HCT116 (cell line): ENCODE data around the gene TRIP10. TPM values are rescaled to one million over a fixed set of nuclear protein-coding genes. Genes with fewer than 3 reads are reported as not detected.

Experiments used
- ATAC-seq: fragments of 200-7000 bp; cut with Tn5 transposase; 2 replicates; pipeline ENCODE4 v1.9.1; 2020; ENCODE audit warnings: mild to moderate bottlenecking, moderate library complexity
- BruUV-seq: library from RNA; stranded (reverse); fragments of 400-500 nt; replicated peaks from 2 replicates; lab custom pipeline; 2021; lab: Mats Ljungman, UMichigan
- CTCF ChIA-PET: fragments of 300-600 bp; sonication (Branson Sonifier 250); formaldehyde crosslinking; loops from one replicate; lab custom pipeline; 2021; ENCODE audit warnings: antibody characterized with exemption; lab: Charles Lee
- POLR2A ChIA-PET: fragments of 300-600, 350-600 bp; sonication (Branson Sonifier 250); formaldehyde crosslinking; loops from one replicate; lab custom pipeline; 2021; ENCODE audit warnings: antibody characterized with exemption; lab: Charles Lee
- RAD21 ChIA-PET, 2 experiments: fragments of 300-600 bp; sonication (Branson Sonifier 250); formaldehyde crosslinking; loops; one replicate each; lab custom pipeline; 2023; ENCODE audit warnings: low total read pairs in 2 of 2; ENCODE audit not compliant: uncharacterized antibody in 2 of 2, unreplicated experiment in 2 of 2, low non-redundant PET in 1 of 2; lab: Charles Lee
- DNase-seq: peaks from one replicate; pipeline ENCODE4 v3.0.0-alpha.2; 2010; ENCODE audit warnings: low read depth, low spot score
- H2AFZ ChIP-seq: fragments of 200-600 bp; shearing (Covaris generic), sonication (generic); 2 replicates; pipeline ENCODE4 v1.6.1; 2017; ENCODE audit warnings: low read depth, mixed run types, mixed read lengths, antibody characterized with exemption, low read length; ENCODE audit not compliant: poor library complexity, severe bottlenecking
- H3K27ac ChIP-seq: 2 replicates; pipeline ENCODE4 v1.5.1; 2012; ENCODE audit warnings: low read depth, low read length
- H3K27me3 ChIP-seq: fragments of 200-600 bp; sonication (generic); 2 replicates; pipeline ENCODE4 v1.6.1; 2016; ENCODE audit warnings: mixed run types, low read length, mixed read lengths; ENCODE audit not compliant: insufficient read depth
- H3K36me3 ChIP-seq, 2 experiments: fragments of 200-500 bp in 1 of 2; fragments of 200-600 bp in 1 of 2; sonication (Bioruptor generic) in 1 of 2; sonication (generic) in 1 of 2; 2 replicates each; pipeline versions ENCODE4 v1.5.1 to v1.6.1; 2014 to 2016; ENCODE audit warnings: low read length in 2 of 2, inconsistent platforms in 1 of 2, mixed read lengths in 1 of 2, mixed run types in 1 of 2; ENCODE audit not compliant: insufficient read depth in 2 of 2, control insufficient read depth in 1 of 2
- H3K4me1 ChIP-seq, 2 experiments: fragments of 200-600 bp in 1 of 2; sonication (generic) in 1 of 2; 2 replicates each; pipeline versions ENCODE4 v1.5.1 to v1.6.1; 2012 to 2017; ENCODE audit warnings: low read length in 2 of 2, inconsistent platforms in 1 of 2, mild to moderate bottlenecking in 1 of 2, mixed read lengths in 1 of 2, mixed run types in 1 of 2, moderate library complexity in 1 of 2; ENCODE audit not compliant: insufficient read depth in 2 of 2, control insufficient read depth in 1 of 2
- H3K4me2 ChIP-seq: fragments of 200-600 bp; sonication (generic); 2 replicates; pipeline ENCODE4 v1.6.1; 2017; ENCODE audit warnings: mixed run types, low read length, mixed read lengths
- H3K4me3 ChIP-seq, 2 experiments: fragments of 200-600 bp in 1 of 2; sonication (generic) in 1 of 2; replicated peaks in 1 of 2; 2 replicates each; pipeline ENCODE4 v1.5.1; 2011 to 2016; ENCODE audit warnings: low read length in 2 of 2, control low read depth in 1 of 2, low read depth in 1 of 2, mild to moderate bottlenecking in 1 of 2, mixed read lengths in 1 of 2, mixed run types in 1 of 2
- H3K79me2 ChIP-seq: fragments of 200-600 bp; sonication (generic); 2 replicates; pipeline ENCODE4 v1.6.1; 2017; ENCODE audit warnings: mild to moderate bottlenecking, mixed run types, low read length, moderate library complexity, mixed read lengths; ENCODE audit not compliant: insufficient read depth
- H3K9ac ChIP-seq: fragments of 200-600 bp; sonication (generic); 2 replicates; pipeline ENCODE4 v1.6.1; 2016; ENCODE audit warnings: low read length, mixed read lengths
- H3K9me2 ChIP-seq: fragments of 200-600 bp; sonication (generic), shearing (Covaris generic); 2 replicates; pipeline ENCODE4 v1.6.1; 2017; ENCODE audit warnings: mixed run types, mild to moderate bottlenecking, moderate library complexity; ENCODE audit not compliant: insufficient read depth
- H3K9me3 ChIP-seq, 2 experiments: fragments of 200-500 bp in 1 of 2; fragments of 200-600 bp in 1 of 2; sonication (Bioruptor generic) in 1 of 2; sonication (generic) in 1 of 2; 2 replicates each; pipeline ENCODE4 v1.6.1; 2014 to 2017; ENCODE audit warnings: low read length in 2 of 2, mixed read lengths in 2 of 2, inconsistent platforms in 1 of 2, low read depth in 1 of 2, mild to moderate bottlenecking in 1 of 2, mixed run types in 1 of 2, moderate library complexity in 1 of 2; ENCODE audit not compliant: control insufficient read depth in 1 of 2, insufficient read depth in 1 of 2
- H4K20me1 ChIP-seq: fragments of 200-600 bp; sonication (generic), shearing (Covaris generic); 2 replicates; pipeline ENCODE4 v1.6.1; 2017; ENCODE audit warnings: mixed run types, mild to moderate bottlenecking, moderate library complexity; ENCODE audit not compliant: insufficient read depth
- CEBPB ChIP-seq: IDR thresholded peaks from 2 replicates; pipeline ENCODE4 v1.6.1; 2012; ENCODE audit warnings: low read depth
- ELF1 ChIP-seq: IDR thresholded peaks from 2 replicates; pipeline ENCODE4 v1.6.1; 2012; ENCODE audit warnings: low read depth, borderline replicate concordance
- EZH2phosphoT487 ChIP-seq: fragments of 200-600 bp; IDR thresholded peaks from 2 replicates; pipeline ENCODE4 v1.6.1; 2018; ENCODE audit warnings: antibody characterized with exemption, borderline replicate concordance
- MAX ChIP-seq: IDR thresholded peaks from 2 replicates; pipeline ENCODE4 v1.6.1; 2012
- POLR2AphosphoS5 ChIP-seq: IDR thresholded peaks from 2 replicates; pipeline ENCODE4 v1.6.1; 2011; ENCODE audit warnings: mild to moderate bottlenecking, low read depth, low read length, moderate library complexity
- RAD21 ChIP-seq: IDR thresholded peaks from 2 replicates; pipeline ENCODE4 v1.6.1; 2012; ENCODE audit warnings: low read depth, mild to moderate bottlenecking
- REST ChIP-seq: IDR thresholded peaks from 2 replicates; pipeline ENCODE4 v1.6.1; 2012; ENCODE audit warnings: low read depth
- SP1 ChIP-seq: IDR thresholded peaks from 2 replicates; pipeline ENCODE4 v1.6.1; 2012; ENCODE audit warnings: low read depth
- YY1 ChIP-seq: IDR thresholded peaks from 2 replicates; pipeline ENCODE4 v1.6.1; 2011; ENCODE audit warnings: low read length, low read depth, moderate library complexity, mild to moderate bottlenecking; ENCODE audit not compliant: insufficient replicate concordance; ENCODE audit errors: extremely low read depth
- ZBTB33 ChIP-seq: IDR thresholded peaks from 2 replicates; pipeline ENCODE4 v1.6.1; 2011; ENCODE audit warnings: mild to moderate bottlenecking, low read length, moderate library complexity; ENCODE audit not compliant: insufficient replicate concordance; ENCODE audit errors: extremely low read depth
- ZNF274 ChIP-seq: fragments of 200-500 bp; sonication (Bioruptor generic); IDR thresholded peaks from 2 replicates; pipeline ENCODE4 v1.6.1; 2014; ENCODE audit warnings: mild to moderate bottlenecking, low read depth, low read length, inconsistent platforms
- intact Hi-C: fragments of 100-400 bp; cut with micrococcal nuclease; formaldehyde crosslinking; loops from 2 replicates; pipeline ENCODE4 v1.10.0; 2022
- total RNA-seq: library from RNA; stranded (reverse); gene quantifications from one replicate; pipeline ENCODE4 v1.2.1, GENCODE V29; 2021; ENCODE audit not compliant: unreplicated experiment

TRIP10 gene
- total RNA-seq, 1 experiment from 2014 or later, result 111 TPM

GRCh38 chr19:6724631-6725492 is 14.6 kb upstream of the TRIP10 start (continued):
- TF ChIP-seq ZBTB33 (no peak), CEBPB (no peak), EZH2phosphoT487 (no peak)

- H3K4me1 ChIP-seq, result peaks cover 13 to 23% of the 10 kb centered on the region in 2 experiments; a peak in 3 of 4 replicates
- no peaks in the 10 kb centered on the region for H4K20me1 ChIP-seq
- RAD21 ChIA-PET, result no interaction called here
- H3K27ac ChIP-seq, result no peak overlapping the region
- POLR2A ChIA-PET, result no interaction called here
- no peaks in the 10 kb centered on the region for H3K9me3 ChIP-seq
- H3K79me2 ChIP-seq, result no peaks in the 10 kb centered on the region
- intact Hi-C loops, result no loop called here
- H2AFZ ChIP-seq, result no peak overlapping the region
- H3K9me2 ChIP-seq, result no peaks in the 10 kb centered on the region
- H3K36me3 ChIP-seq, result no peaks in the 10 kb centered on the region
- no peak overlapping the region for H3K9ac ChIP-seq
- H3K4me2 ChIP-seq, result no peak overlapping the region
- DNase-seq, result no peak
- no peak overlapping the region for H3K4me3 ChIP-seq
- BruUV-seq, result no TSS peak
- CTCF ChIA-PET, result interaction anchor here (1.0 kb wide), 1 partner anchor 12 kb away, joined by 3 read pairs; the partner anchor contains the start of gene GPR108
- no peaks in the 10 kb centered on the region for H3K27me3 ChIP-seq
- no peak for ATAC-seq
- TF ChIP-seq MAX (no peak), POLR2AphosphoS5 (no peak), RAD21 (no peak), ZBTB33 (no peak), ELF1 (no peak), REST (no peak), SP1 (no peak), YY1 (no peak), EZH2phosphoT487 (no peak), ZNF274 (no peak)
Measured at GRCh38 chr19:6725513-6726231, 13.8 kb upstream of the TRIP10 start.
